NCI-H345 (cell line): ENCODE data around the gene GLIS2.

Source experiments
- DNase-seq: peaks from one replicate; lab custom pipeline; 2025; lab: John Stamatoyannopoulos, UW

Gene GLIS2

DNA sequence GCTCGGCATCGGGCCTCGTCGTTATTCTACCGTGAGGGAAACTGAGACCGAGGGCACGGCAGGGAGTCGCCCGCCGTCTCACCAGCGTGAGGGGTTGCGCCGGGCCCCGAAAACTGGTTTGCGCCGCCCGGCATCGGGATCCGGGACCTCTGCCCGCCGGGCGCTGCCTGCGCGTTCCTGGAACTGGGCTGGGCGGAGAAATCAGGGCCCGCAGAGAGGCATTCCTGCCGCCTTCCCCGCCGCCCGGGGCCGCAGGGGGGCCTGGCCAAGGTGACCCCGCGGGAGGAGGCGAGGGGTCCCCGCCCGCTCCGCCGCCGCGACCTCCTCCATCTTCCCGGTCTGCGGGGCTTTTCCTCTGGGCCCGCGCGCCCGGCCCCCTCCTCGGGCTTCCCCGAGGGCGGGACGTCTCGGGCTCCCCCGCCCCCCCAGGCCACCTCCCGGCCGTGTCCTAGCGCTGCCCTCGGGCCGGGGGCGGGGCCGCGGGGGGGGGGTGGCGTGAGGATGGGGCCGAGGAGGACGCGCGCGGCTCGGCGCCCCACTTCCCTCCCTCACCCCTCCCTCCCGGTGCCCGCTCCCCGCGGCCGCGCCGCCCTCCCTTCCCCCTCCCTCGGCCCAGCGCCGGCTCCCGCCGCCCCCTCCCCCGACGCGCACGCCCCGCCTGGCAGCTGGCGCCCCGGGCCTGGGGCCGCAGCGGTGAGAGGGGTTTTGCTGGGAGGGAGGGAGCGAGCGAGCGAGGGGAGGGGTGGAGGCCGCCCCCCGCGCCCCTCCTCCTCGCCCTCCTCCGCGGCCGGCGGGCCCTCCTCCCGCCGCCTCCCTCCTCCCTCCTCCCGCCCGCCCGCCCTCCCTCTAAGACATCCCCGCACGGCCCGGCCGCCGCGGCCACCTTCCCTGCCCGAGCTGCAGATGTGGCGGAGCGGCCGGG, at the start of gene GLIS2:
GLIS2 (plus strand) TSS at position 882 of the 922 bp plus-strand sequence. CDS start 16,214 bp downstream, outside the sequence.
- DNase-seq: peak; percentile 89

- DNase-seq: no peak
Measured at GRCh38 chr16:4266372-4266771, 49.5 kb upstream of the GLIS2 start.

DNA sequence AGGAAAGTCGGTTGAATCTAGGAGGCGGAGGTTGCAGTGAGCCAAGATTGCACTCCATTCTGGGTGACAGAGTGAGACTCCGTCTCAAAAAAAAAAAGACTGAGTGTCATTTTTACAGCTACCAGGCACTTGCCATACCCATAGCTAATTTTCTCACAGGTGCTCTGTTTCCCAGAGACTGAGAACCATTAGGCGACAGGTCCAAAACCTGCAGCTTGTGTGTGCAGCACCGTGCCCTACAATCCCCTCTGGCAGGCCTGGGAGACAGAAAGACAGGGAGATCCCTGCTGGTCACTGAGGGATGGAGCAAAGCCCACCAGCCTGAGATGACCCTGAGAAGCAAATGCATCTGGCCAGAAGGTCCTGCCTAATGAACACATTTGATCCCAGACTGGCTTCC, 45.8 kb upstream of the GLIS2 start:
- no peak for DNase-seq

- no peak for DNase-seq
Measured at GRCh38 chr16:4270595-4270994, 45.3 kb upstream of the GLIS2 start.

GRCh38 chr16:4271176-4272113, 44.4 kb upstream of the GLIS2 start:
- peak; percentile 94 for DNase-seq

DNA sequence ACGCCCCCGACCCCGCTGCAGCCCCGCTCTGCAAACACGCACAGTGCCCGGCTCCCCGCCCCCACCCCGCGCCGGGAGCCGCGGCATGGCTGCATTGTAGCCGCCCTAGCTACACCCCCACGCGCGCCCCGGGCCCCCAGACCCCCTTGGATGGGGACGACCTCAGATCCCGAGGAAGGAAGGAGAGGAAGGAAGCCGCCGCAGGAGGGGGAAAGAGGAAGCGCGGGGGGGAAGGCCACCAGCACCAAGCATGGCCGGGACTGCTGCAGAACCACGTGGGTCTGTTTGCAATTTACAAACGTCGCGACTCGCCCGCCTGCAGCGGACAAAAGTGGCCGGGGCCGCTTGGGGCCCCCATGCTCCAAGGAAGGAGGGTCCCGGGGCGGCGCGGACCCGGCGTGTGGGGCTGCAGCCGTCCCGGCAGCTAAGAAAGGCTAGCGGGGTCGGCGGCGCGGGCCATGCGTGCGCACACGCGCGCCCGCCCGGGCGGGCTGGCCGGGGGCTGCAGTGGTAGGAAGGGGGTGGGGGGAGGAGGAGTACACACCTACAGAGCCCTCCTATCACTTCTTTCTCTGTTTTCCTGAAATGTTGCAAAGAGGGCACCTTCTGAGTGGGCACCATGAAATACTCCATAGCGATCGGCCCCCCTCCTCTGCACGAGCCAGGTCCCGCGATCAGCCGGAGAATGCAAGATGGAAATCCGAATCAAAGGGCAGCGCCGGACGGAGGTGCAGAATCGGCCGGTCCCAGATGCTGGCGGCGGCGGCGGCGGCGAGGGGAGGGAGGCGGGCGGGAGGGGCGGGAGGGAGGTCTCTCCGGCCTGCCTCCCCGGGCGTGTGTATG, 43.5 kb upstream of the GLIS2 start:
- DNase-seq: peak; percentile 52

- DNase-seq: peak; percentile 60
Measured at GRCh38 chr16:4273858-4274311, 42.0 kb upstream of the GLIS2 start.

- DNase-seq: no peak
Measured at GRCh38 chr16:4275861-4276260, 40.0 kb upstream of the GLIS2 start.

GRCh38 chr16:4277987-4278513, 37.8 kb upstream of the GLIS2 start:
- DNase-seq: no peak

GRCh38 chr16:4280625-4281024, 35.2 kb upstream of the GLIS2 start:
- no peak for DNase-seq

- DNase-seq: no peak
Measured at GRCh38 chr16:4283441-4283840, 32.4 kb upstream of the GLIS2 start.

DNA sequence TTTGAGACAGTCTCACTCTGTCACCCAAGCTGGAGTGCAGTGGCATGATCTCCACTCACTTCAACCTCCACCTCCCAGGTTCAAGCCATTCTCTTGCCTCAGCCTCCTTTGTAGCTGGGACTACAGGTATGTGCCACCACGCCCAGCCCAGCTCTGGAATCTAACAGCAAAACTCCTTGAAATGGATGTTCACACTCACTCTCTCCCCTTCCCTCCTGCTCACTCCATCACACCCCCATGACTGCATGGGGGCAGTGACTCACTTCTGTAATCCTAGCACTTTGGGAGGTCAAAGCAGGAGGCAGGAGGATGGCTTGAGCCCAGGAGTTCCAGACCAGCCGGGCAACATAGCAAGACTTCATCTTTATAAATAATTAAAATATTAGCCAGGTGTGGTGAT, 31.9 kb upstream of the GLIS2 start:
- DNase-seq: no peak

GRCh38 chr16:4285167-4285566, 30.7 kb upstream of the GLIS2 start:
- peak; percentile 54 for DNase-seq

DNA sequence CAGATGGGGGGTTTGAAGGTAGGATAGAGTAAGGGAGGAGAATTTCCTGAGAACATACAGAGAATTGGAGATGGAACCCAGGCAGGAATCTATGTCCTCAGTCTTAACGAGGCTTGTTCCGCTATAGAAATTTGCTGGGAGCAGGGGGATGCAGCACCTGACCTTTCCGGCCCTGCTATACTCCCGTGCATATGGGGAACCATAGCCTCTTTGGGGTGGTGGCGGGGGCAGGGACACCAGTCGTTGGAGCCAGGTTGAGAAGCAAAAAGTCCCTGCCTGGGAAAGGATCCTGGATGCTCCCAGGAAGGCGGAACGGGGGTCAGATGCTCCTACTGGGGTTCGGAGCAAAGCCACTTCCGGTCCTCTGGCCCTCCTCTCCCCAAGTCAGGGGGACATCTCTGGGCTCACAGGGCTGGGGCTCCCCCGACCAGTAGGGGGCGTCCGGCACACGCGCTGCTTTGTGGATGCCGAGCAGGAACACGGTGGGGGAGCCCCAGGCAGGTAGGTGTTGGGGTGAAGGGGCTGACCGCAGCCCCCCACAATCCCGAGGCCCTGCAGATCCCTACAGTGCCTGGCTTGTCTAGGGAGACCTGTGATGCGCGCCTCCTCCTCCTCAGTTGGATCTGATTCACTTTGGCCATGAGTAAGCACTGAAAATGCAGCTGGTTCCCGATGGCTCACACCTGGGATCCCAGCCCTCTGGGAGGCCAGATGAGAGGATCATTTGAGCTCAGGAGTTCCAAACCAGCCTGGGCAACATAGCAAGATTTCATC, 27.5 kb upstream of the GLIS2 start:
- peak; percentile 65 for DNase-seq

GRCh38 chr16:4290236-4290830, 25.5 kb upstream of the GLIS2 start:
- no peak for DNase-seq

GRCh38 chr16:4291699-4292098, 24.2 kb upstream of the GLIS2 start:
- DNase-seq: no peak

- DNase-seq: no peak
Measured at GRCh38 chr16:4293181-4293716, 22.6 kb upstream of the GLIS2 start.

DNA sequence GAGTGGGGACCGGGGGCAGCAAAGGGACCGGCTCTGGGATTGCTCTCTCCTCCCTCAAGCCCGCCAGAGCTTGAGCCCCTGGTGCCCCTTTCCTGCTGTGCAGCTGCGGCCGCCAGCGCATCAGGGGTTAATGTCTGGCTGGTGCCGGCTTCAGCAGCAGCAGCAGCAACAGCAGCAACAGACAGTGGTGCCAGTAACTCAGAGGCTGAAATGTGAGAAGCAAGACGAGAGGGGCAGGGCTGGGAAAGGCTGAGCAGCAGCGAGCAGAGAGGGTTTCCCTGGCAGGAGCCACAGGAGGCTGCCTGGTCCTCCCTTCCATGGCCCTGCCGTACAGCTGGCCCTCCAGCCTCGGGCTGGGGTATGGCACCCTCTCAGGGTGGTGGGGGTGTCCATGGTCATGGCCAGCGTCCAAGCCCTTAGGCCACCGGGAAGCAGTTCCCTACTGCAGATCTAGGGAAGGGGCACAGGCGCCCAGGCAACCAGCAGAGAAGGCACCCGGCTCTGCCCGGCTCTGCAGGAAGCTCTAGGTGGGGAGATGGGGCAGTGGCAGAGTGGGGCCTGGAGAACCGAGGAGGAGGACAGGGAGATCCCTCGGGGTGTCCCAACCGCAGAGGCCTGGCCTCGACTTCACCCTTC, 21.9 kb upstream of the GLIS2 start:
- peak; percentile 70 for DNase-seq

DNA sequence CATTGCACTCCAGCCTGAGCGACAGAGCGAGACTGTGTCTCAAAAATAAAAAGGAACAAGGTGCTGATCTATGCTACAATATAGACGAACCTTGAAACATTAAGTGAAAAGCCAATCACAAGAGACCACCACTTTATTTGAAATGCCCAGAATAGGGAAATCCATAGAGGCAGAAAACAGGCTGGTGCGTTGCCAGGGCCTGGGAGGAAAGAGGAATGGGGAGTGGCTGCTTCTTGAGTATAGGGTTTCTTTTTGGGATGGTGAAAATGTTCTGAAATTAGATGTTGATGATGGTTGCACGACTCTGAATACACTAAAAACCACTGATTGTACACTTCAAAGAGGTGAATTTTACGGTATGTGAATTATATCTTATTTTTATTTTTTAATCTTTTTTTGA, 20.3 kb upstream of the GLIS2 start:
- no peak for DNase-seq
